K562 (cell line): ENCODE results near the gene FILIP1. TPM values are rescaled to one million over a fixed set of nuclear protein-coding genes. Genes with fewer than 3 reads are reported as not detected.

Source experiments
- ATAC-seq: fragments of 200-7000 bp; cut with Tn5 transposase; 3 replicates; pipeline ENCODE4 v1.9.1; 2020; ENCODE audit warnings: moderate library complexity
- BruUV-seq: library from RNA; stranded (reverse); fragments of 400-500 nt; replicated peaks from 2 replicates; lab custom pipeline; 2021; lab: Mats Ljungman, UMichigan
- CTCF ChIA-PET: fragments of 300-600 bp; formaldehyde crosslinking; extraction: SDS; loops from one replicate; lab custom pipeline; 2021; ENCODE audit warnings: low intra/inter-chr PET ratio; lab: Yijun Ruan, JAX
- POLR2A ChIA-PET: fragments of 300-600, 350-650 bp; sonication (Branson Sonifier 250); formaldehyde crosslinking; extraction: SDS; loops from one replicate; lab custom pipeline; 2021; ENCODE audit warnings: antibody characterized with exemption, inconsistent platforms; lab: Yijun Ruan, JAX
- DNase-seq, 4 experiments: peaks; one replicate each; pipeline versions ENCODE4 v3.0.0 to v3.0.0-alpha.2; 2011 to 2018; ENCODE audit warnings: low spot score in 3 of 4, mixed read lengths in 3 of 4; ENCODE audit errors: extremely low read depth in 1 of 4
- FAIRE-seq: peaks from 2 replicates; lab custom pipeline; 2011; peaks lifted over from hg19 to GRCh38; lab: Jason Lieb, UNC
- H2AFZ ChIP-seq: 2 replicates; pipeline ENCODE4 v1.6.0; 2011; ENCODE audit warnings: low read depth, low read length, control low read depth, inconsistent platforms
- H3K27ac ChIP-seq: fragments of 200-600 bp; 3 replicates; pipeline ENCODE4 v1.8.0; 2011; ENCODE audit warnings: low read depth, mild to moderate bottlenecking, control low read depth, inconsistent platforms, low read length, moderate library complexity, mixed read lengths; ENCODE audit errors: extremely low read depth
- H3K27me3 ChIP-seq, 2 experiments: fragments of 300-600 bp in 1 of 2; 2 replicates in 1 of 2; 3 replicates in 1 of 2; pipeline versions ENCODE4 v1.6.0 to v1.8.0; 2011; ENCODE audit warnings: inconsistent platforms in 2 of 2, low read length in 2 of 2, mild to moderate bottlenecking in 1 of 2, mixed read lengths in 1 of 2, moderate library complexity in 1 of 2; ENCODE audit not compliant: control insufficient read depth in 2 of 2, insufficient read depth in 2 of 2
- H3K36me3 ChIP-seq: fragments of 300-600 bp; 3 replicates; pipeline ENCODE4 v1.8.0; 2011; ENCODE audit warnings: mild to moderate bottlenecking, low read length, inconsistent platforms; ENCODE audit not compliant: control insufficient read depth, insufficient read depth
- H3K4me1 ChIP-seq, 2 experiments: fragments of 200-600 bp in 1 of 2; replicated peaks in 1 of 2; 2 replicates in 1 of 2; 3 replicates in 1 of 2; pipeline versions ENCODE4 v1.5.1 to v1.8.0; 2011; ENCODE audit warnings: inconsistent platforms in 2 of 2, low read length in 2 of 2, mild to moderate bottlenecking in 1 of 2, mixed read lengths in 1 of 2, moderate library complexity in 1 of 2; ENCODE audit not compliant: control insufficient read depth in 2 of 2, insufficient read depth in 2 of 2
- H3K4me2 ChIP-seq: 2 replicates; pipeline ENCODE4 v1.6.1; 2011; ENCODE audit warnings: low read length, control low read depth, inconsistent platforms, mixed read lengths; ENCODE audit not compliant: insufficient read depth
- H3K4me3 ChIP-seq: fragments of 200-600 bp; sonication (generic), shearing (Covaris generic); 2 replicates; pipeline ENCODE4 v1.5.1; 2016; ENCODE audit warnings: control low read depth, inconsistent platforms
- H3K79me2 ChIP-seq: fragments of 200-600 bp; 3 replicates; pipeline ENCODE4 v1.8.0; 2011; ENCODE audit warnings: low read length, inconsistent platforms; ENCODE audit not compliant: control insufficient read depth, insufficient read depth
- H3K9ac ChIP-seq, 2 experiments: 2 replicates each; pipeline versions ENCODE4 v1.6.0 to v1.6.1; 2011; ENCODE audit warnings: low read depth in 2 of 2, low read length in 2 of 2, control low read depth in 1 of 2, inconsistent platforms in 1 of 2, mild to moderate bottlenecking in 1 of 2, mixed read lengths in 1 of 2; ENCODE audit not compliant: insufficient read depth in 1 of 2
- H3K9me1 ChIP-seq: one replicate; pipeline ENCODE4 v1.6.0; 2011; ENCODE audit warnings: inconsistent platforms, mild to moderate bottlenecking, low read length, moderate library complexity; ENCODE audit not compliant: control insufficient read depth, insufficient read depth
- H3K9me3 ChIP-seq: replicated peaks from 2 replicates; pipeline ENCODE4 v1.5.1; 2011; ENCODE audit warnings: low read depth, low read length, inconsistent platforms; ENCODE audit not compliant: control insufficient read depth, insufficient read depth
- H4K20me1 ChIP-seq: replicated peaks from 2 replicates; pipeline ENCODE4 v1.6.1; 2011; ENCODE audit warnings: low read length, inconsistent platforms, mixed read lengths; ENCODE audit not compliant: control insufficient read depth, insufficient read depth
- BRD9 ChIP-seq: fragments of 450-650 bp; IDR thresholded peaks from 2 replicates; pipeline ENCODE4 v1.6.1; 2018; ENCODE audit warnings: low read depth; ENCODE audit not compliant: partially characterized antibody
- CC2D1A ChIP-seq: fragments of 450-650 bp; IDR thresholded peaks from 2 replicates; pipeline ENCODE4 v1.6.1; 2017; ENCODE audit warnings: mild to moderate bottlenecking
- ETV1 ChIP-seq: fragments of 450-650 bp; conservative IDR thresholded peaks from 2 replicates; pipeline ENCODE4 v1.6.1; 2016; ENCODE audit warnings: missing genetic modification characterization, control low read depth, low read depth, missing compliant biosample characterization
- KLF16 ChIP-seq: IDR thresholded peaks from 2 replicates; pipeline ENCODE4 v1.6.1; 2016; ENCODE audit warnings: antibody characterized with exemption
- POLR2H ChIP-seq: IDR thresholded peaks from 2 replicates; pipeline ENCODE4 v1.6.1; 2016; ENCODE audit warnings: missing genetic modification characterization, low read depth, mild to moderate bottlenecking, control low read depth, missing compliant biosample characterization, moderate library complexity
- RAD21 ChIP-seq, 2 experiments: fragments of 250-450 bp in 1 of 2; fragments of 450-650 bp in 1 of 2; sonication (Bioruptor Pico) in 1 of 2; formaldehyde crosslinking in 1 of 2; IDR thresholded peaks in 1 of 2; conservative IDR thresholded peaks in 1 of 2; 2 replicates each; pipeline versions ENCODE4 v1.4.0 to v1.8.0; 2020 to 2022; ENCODE audit warnings: mild to moderate bottlenecking in 2 of 2, moderate library complexity in 1 of 2
- SMC3 ChIP-seq: conservative IDR thresholded peaks from 2 replicates; pipeline ENCODE4 v1.6.1; 2011; ENCODE audit warnings: low read depth, low read length, improper control_type of control experiment; ENCODE audit not compliant: insufficient read depth
- ZNF12 ChIP-seq: sonication (generic); formaldehyde crosslinking; IDR thresholded peaks from 2 replicates; pipeline ENCODE4 v1.4.0; 2020; ENCODE audit warnings: mild to moderate bottlenecking, missing genetic modification reagents
- WGBS: fragments of 100-300 bp; shearing (Covaris generic); methylation state at CpG from one replicate; pipeline ENCODE4 v1.1.6; 2016; ENCODE audit warnings: low coverage, mixed read lengths; ENCODE audit not compliant: insufficient coverage; ENCODE audit errors: missing lambda C conversion rate; 5-methylcytosine and 5-hydroxymethylcytosine counted together
- in situ Hi-C: fragments of 300-500 bp; cut with MboI; formaldehyde crosslinking; loops from 4 replicates; pipeline ENCODE4 v1.15.0; 2018; ENCODE audit warnings: inconsistent platforms, mixed read lengths
- intact Hi-C: fragments of 100-400 bp; cut with micrococcal nuclease; formaldehyde crosslinking; loops from 2 replicates; pipeline ENCODE4 v1.14.2; 2022
- polyA plus RNA-seq, 8 experiments: library from polyadenylated mRNA; depleted of rRNA in 4 of 8; stranded (reverse) in 5 of 8; unstranded in 3 of 8; fragments of >200 nt; fragmentation: Nextera tagmentation in 2 of 8; fragmentation: Illumina TruSeq in 1 of 8; extraction: Ambion mirVana in 2 of 8; extraction: Trizol in 1 of 8; gene quantifications; 2 replicates each; pipeline versions ENCODE4 v1.2.1 to v1.2.3, GENCODE V29; 2011 to 2014; ENCODE audit warnings: inconsistent platforms in 1 of 8, missing spikeins in 1 of 8
- total RNA-seq, 7 experiments: library from RNA; depleted of rRNA in 6 of 7; stranded (reverse); fragments of >200 nt in 6 of 7; fragmentation: Illumina TruSeq in 2 of 7; extraction: Trizol in 2 of 7; gene quantifications; 2 replicates each; pipeline versions ENCODE4 v1.2.1 to v1.2.3, GENCODE V29; 2011 to 2021; ENCODE audit warnings: low replicate concordance in 1 of 7
- TF ChIP-seq, protein P1 (sequence below): fragments of 450-650 bp; formaldehyde crosslinking; IDR thresholded peaks from 2 replicates; pipeline ENCODE4 v1.4.0; 2020; ENCODE audit warnings: mild to moderate bottlenecking, moderate library complexity
- TF ChIP-seq, protein P2 (sequence below): IDR thresholded peaks from 2 replicates; pipeline ENCODE4 v1.6.1; 2012; ENCODE audit warnings: low read depth, low read length, improper control_type of control experiment, borderline replicate concordance

Gene FILIP1
- total and polyA plus RNA-seq, 9 of the 15 experiments (the other 6 are each of a cell fraction or from before 2014, with no cell fraction given): 0.03 to 0.25 (median 0.10) TPM; not detected in 1

DNA sequence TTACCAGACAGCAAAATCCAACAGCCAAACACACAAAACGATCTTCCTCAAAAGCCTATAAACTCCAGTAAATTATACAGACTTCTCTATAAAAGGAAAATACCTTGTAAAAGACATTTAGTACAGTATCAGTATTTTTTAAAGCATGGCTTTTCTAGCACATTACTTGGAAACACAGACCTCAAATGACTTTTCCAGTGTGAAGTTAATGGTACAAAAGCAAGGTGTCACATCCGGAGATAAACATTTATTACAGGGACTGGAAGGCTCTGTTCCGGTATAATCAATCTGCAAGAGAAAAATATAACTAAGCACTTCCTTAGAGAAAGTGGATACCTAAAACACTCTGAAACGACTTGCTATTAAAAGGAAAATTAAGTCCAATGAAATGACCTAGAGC is 226.1 kb downstream of the FILIP1 start:
- no peak overlapping the region for H2AFZ ChIP-seq
- no peak for ATAC-seq
- DNase-seq: no peak
- H4K20me1 ChIP-seq: 0 out of 2 replicates have a peak, but pooled peaks cover 3% of the 10 kb centered on the region
- no peak overlapping the region for H3K27ac ChIP-seq
- no peak overlapping the region for H3K9ac ChIP-seq
- no peaks in the 10 kb centered on the region for H3K4me1 ChIP-seq
- TF ChIP-seq ETV1 (peak; percentile 77), POLR2H (tag) (0 out of 2 replicates have a peak, but pooled peaks have one; percentile 27), ZNF12 (CRISPR knock-in tag) (no peak)
- ChIA-PET POLR2A (interaction anchor here (1.0 to 1.1 kb wide), 2 partner anchors 12 kb away, joined by 3 read pairs; no protein-coding TSS in a partner anchor), CTCF (interaction anchor here (1.1 to 3.4 kb wide), 3 partner anchors 21 to 259 kb away, joined by 3 to 25 read pairs (median 5); no protein-coding TSS in a partner anchor)
- no peaks in the 10 kb centered on the region for H3K9me3 ChIP-seq
- BruUV-seq: no TSS peak
- no peak for FAIRE-seq
- H3K79me2 ChIP-seq: peaks cover 52% of the 10 kb centered on the region
- H3K4me2 ChIP-seq: no peak overlapping the region
- H3K4me3 ChIP-seq: no peak overlapping the region
- 48% methylated on average over 4 of the region's 4 CpGs for WGBS
- in situ Hi-C loops (loop anchor here (10.0 kb wide), 1 partner anchor 257 kb away; no protein-coding TSS in a partner anchor), intact Hi-C loops (no loop called here)
- no peaks in the 10 kb centered on the region for H3K9me1 ChIP-seq
- H3K27me3 ChIP-seq: no peaks in the 10 kb centered on the region
- H3K36me3 ChIP-seq: peaks cover 21% of the 10 kb centered on the region

DNA sequence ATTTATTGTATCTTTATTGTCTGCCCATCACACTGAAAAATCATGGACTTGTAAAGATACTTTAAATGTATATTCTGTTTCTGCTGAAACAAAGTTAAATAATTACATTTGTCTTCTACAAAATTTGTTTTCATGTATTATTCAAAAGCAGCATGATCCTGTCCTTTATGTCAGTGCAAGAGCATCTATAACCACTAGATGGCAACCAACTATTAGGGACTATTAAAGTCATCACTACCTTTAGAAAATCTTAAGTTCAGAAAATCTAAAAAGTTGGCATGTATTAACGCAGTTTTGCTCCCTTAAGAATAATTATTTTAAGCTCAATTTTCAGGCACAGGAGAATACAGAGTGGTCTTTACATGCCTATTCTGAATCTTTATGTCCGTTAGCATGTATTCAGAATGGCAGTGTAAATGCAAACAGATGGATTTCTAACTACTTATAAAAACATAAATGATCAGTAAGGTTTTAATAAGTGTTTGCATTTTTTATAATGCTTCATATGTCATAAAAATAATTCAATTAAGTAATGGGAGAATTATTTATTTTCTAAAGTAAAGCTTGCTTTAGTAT is 226.8 kb downstream of the FILIP1 start:
- ChIA-PET POLR2A (interaction anchor here (0.6 to 0.8 kb wide), 3 partner anchors 9 to 39 kb away, joined by 3 read pairs; partner anchors contain the start of gene COX7A2), CTCF (interaction anchor here (0.9 to 3.4 kb wide), 3 partner anchors 20 to 260 kb away, joined by 3 to 25 read pairs (median 4); no protein-coding TSS in a partner anchor)
- 0 out of 2 replicates have a peak, but pooled peaks cover 3% of the 10 kb centered on the region for H4K20me1 ChIP-seq
- no peaks in the 10 kb centered on the region for H3K9me1 ChIP-seq
- no TSS peak for BruUV-seq
- H3K36me3 ChIP-seq: peaks cover 23% of the 10 kb centered on the region
- peak in 3 of 4 experiments; percentile 25 to 48 (median 40) for DNase-seq
- no peaks in the 10 kb centered on the region for H3K9me3 ChIP-seq
- WGBS: 43% methylated on average over 2 of the region's 2 CpGs
- no peaks in the 10 kb centered on the region for H3K27me3 ChIP-seq
- H3K4me2 ChIP-seq: no peak overlapping the region
- no peak overlapping the region for H3K9ac ChIP-seq
- H3K4me3 ChIP-seq: no peak overlapping the region
- FAIRE-seq: no peak
- H2AFZ ChIP-seq: no peak overlapping the region
- no peak overlapping the region for H3K27ac ChIP-seq
- H3K79me2 ChIP-seq: peaks cover 50% of the 10 kb centered on the region
- H3K4me1 ChIP-seq: no peaks in the 10 kb centered on the region
- peak; percentile 86 for ATAC-seq
- in situ Hi-C loops (loop anchor here (10.0 kb wide), 1 partner anchor 258 kb away; no protein-coding TSS in a partner anchor), intact Hi-C loops (loop anchor here (1.0 kb wide), 2 partner anchors 30 to 259 kb away; no protein-coding TSS in a partner anchor)
- TF ChIP-seq BRD9 (no peak), KLF16 (0 out of 2 replicates have a peak, but pooled peaks have one; percentile 23), SMC3 (peak; percentile 49; the same call in 1 of the 2 replicates), CC2D1A (no peak), RAD21 (CRISPR knock-in tag; conservative IDR thresholded peaks at IDR 0.05 in 1 of 2, IDR thresholded peaks at IDR 0.05 in 1 of 2) (peak; percentile 77 to 78)
- TF ChIP-seq, protein P1, sequence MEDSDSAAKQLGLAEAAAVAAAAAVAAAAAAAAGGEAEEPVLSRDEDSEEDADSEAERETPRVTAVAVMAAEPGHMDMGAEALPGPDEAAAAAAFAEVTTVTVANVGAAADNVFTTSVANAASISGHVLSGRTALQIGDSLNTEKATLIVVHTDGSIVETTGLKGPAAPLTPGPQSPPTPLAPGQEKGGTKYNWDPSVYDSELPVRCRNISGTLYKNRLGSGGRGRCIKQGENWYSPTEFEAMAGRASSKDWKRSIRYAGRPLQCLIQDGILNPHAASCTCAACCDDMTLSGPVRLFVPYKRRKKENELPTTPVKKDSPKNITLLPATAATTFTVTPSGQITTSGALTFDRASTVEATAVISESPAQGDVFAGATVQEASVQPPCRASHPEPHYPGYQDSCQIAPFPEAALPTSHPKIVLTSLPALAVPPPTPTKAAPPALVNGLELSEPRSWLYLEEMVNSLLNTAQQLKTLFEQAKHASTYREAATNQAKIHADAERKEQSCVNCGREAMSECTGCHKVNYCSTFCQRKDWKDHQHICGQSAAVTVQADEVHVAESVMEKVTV (CRISPR knock-in tag): peak; percentile 53; the same call in 1 of the 2 replicates
- TF ChIP-seq, protein P2, sequence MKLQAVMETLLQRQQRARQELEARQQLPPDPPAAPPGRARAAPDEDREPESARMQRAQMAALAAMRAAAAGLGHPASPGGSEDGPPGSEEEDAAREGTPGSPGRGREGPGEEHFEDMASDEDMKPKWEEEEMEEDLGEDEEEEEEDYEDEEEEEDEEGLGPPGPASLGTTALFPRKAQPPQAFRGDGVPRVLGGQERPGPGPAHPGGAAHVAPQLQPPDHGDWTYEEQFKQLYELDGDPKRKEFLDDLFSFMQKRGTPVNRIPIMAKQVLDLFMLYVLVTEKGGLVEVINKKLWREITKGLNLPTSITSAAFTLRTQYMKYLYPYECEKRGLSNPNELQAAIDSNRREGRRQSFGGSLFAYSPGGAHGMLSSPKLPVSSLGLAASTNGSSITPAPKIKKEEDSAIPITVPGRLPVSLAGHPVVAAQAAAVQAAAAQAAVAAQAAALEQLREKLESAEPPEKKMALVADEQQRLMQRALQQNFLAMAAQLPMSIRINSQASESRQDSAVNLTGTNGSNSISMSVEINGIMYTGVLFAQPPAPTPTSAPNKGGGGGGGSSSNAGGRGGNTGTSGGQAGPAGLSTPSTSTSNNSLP: 0 out of 2 replicates have a peak, but pooled peaks have one; percentile 27
